ENCODE results near the gene NDNF. TPM values are rescaled to one million over a fixed set of nuclear protein-coding genes. Genes with fewer than 3 reads are reported as not detected.

The NDNF gene
- total RNA-seq, 1 experiment from 2014 or later: 0.22 TPM

DNA sequence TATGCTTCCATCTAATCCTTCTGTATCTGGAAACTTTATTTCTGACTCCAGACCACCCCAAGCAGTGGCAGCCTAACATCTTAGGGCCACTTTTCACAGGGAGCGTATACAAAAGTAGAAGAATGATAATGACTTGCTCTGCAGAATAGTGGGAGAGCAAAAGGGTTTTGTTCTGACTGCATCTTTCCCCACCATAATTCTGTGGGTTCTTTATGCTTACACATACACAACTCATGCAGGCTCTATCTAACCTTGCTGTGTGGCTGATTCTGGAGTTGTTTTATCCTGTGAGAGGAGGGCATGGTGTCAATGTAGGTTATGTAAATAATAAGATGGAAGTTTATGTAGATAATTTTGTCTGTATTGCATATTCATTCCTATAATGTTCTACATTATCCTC lies 42.4 kb upstream of the NDNF start:
- no peak overlapping the region for H3K4me3 ChIP-seq (replicated peaks in 1 of 2; ENCODE audit: low read depth in 1 of 2, low read length in 2 of 2)
- H3K27ac ChIP-seq (ENCODE audit: low read depth, low read length): no peak overlapping the region
- no peak overlapping the region for H2AFZ ChIP-seq (ENCODE audit: low read depth, low read length, poor library complexity, severe bottlenecking)
- H4K20me1 ChIP-seq (ENCODE audit: insufficient read depth): no peaks in the 10 kb centered on the region
- H3K9ac ChIP-seq (ENCODE audit: low read length): no peak overlapping the region
- no TSS peak for BruUV-seq (replicated peaks)
- no peak overlapping the region for H3K4me2 ChIP-seq (ENCODE audit: low read length)
- ChIA-PET POLR2A (no interaction called here), RAD21 (ENCODE audit: low non-redundant PET in 1 of 2, low total read pairs in 2 of 2, uncharacterized antibody in 2 of 2, unreplicated experiment in 2 of 2) (no interaction called here), CTCF (no interaction called here)
- no peaks in the 10 kb centered on the region for H3K27me3 ChIP-seq (ENCODE audit: insufficient read depth, low read length)
- H3K9me3 ChIP-seq (ENCODE audit: control insufficient read depth in 1 of 2, insufficient read depth in 1 of 2, low read depth in 1 of 2, low read length in 2 of 2): no peaks in the 10 kb centered on the region
- no peak for ATAC-seq
- no peaks in the 10 kb centered on the region for H3K36me3 ChIP-seq (ENCODE audit: control insufficient read depth in 1 of 2, insufficient read depth in 2 of 2, low read length in 2 of 2)
- DNase-seq (ENCODE audit: low read depth, low spot score): no peak
- H3K4me1 ChIP-seq (ENCODE audit: control insufficient read depth in 1 of 2, insufficient read depth in 2 of 2, low read length in 2 of 2): no peaks in the 10 kb centered on the region
- intact Hi-C loops (cut with micrococcal nuclease): no loop called here
- no peaks in the 10 kb centered on the region for H3K79me2 ChIP-seq (ENCODE audit: insufficient read depth, low read length)
- TF ChIP-seq CEBPB (IDR thresholded peaks at IDR 0.05; ENCODE audit: low read depth): no peak
- no peak for TF ChIP-seq EGR1 (IDR thresholded peaks at IDR 0.05; ENCODE audit: low read depth)
- TF ChIP-seq ZFX (IDR thresholded peaks at IDR 0.05): no peak
- TF ChIP-seq, protein P1, sequence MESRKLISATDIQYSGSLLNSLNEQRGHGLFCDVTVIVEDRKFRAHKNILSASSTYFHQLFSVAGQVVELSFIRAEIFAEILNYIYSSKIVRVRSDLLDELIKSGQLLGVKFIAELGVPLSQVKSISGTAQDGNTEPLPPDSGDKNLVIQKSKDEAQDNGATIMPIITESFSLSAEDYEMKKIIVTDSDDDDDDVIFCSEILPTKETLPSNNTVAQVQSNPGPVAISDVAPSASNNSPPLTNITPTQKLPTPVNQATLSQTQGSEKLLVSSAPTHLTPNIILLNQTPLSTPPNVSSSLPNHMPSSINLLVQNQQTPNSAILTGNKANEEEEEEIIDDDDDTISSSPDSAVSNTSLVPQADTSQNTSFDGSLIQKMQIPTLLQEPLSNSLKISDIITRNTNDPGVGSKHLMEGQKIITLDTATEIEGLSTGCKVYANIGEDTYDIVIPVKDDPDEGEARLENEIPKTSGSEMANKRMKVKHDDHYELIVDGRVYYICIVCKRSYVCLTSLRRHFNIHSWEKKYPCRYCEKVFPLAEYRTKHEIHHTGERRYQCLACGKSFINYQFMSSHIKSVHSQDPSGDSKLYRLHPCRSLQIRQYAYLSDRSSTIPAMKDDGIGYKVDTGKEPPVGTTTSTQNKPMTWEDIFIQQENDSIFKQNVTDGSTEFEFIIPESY (IDR thresholded peaks at IDR 0.05; ENCODE audit: extremely low read depth, insufficient replicate concordance, low read length): no peak
- no peak for TF ChIP-seq YY1 (IDR thresholded peaks at IDR 0.05; ENCODE audit: extremely low read depth, insufficient replicate concordance, low read depth, low read length)
- TF ChIP-seq, protein P2, sequence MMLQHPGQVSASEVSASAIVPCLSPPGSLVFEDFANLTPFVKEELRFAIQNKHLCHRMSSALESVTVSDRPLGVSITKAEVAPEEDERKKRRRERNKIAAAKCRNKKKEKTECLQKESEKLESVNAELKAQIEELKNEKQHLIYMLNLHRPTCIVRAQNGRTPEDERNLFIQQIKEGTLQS (IDR thresholded peaks at IDR 0.05): no peak
- no peak for TF ChIP-seq POLR2A (IDR thresholded peaks at IDR 0.05; ENCODE audit: borderline replicate concordance, extremely low read depth, insufficient read depth, insufficient read length)
- no peak for TF ChIP-seq JUND (IDR thresholded peaks at IDR 0.05)
- no peak for TF ChIP-seq FOSL1 (IDR thresholded peaks at IDR 0.05; ENCODE audit: low read depth)
- no peak for TF ChIP-seq RAD21 (IDR thresholded peaks at IDR 0.05; ENCODE audit: low read depth)
- no peak for TF ChIP-seq ZNF274 (IDR thresholded peaks at IDR 0.05; ENCODE audit: low read depth, low read length)
- no peak for TF ChIP-seq EZH2phosphoT487 (IDR thresholded peaks at IDR 0.05; ENCODE audit: borderline replicate concordance)
- no peak for TF ChIP-seq SRF (IDR thresholded peaks at IDR 0.05; ENCODE audit: low read depth)
- TF ChIP-seq EZH2 (IDR thresholded peaks at IDR 0.05): no peak
- H3K9me2 ChIP-seq (ENCODE audit: insufficient read depth): no peaks in the 10 kb centered on the region

Measured in HCT116 (cell line).